Central memory CD8-positive, alpha-beta T cell (primary cell): ENCODE data around the gene CAV1.
A peak's percentile ranks its signal among the peaks of the same experiment; 100 is the strongest.
"Not testable (repeated sequence)": the region's sequence is repeated elsewhere in the genome, so short reads cannot be mapped to it uniquely, and the experiment has no call there.

Experiments
- ATAC-seq: fragments of 150-1000 bp; cut with Tn5 transposase; replicated peaks from 2 replicates; pipeline ENCODE4 v1.10.0; 2022; ENCODE audit warnings: mild to moderate bottlenecking, moderate FRiP score, moderate number of reproducible peaks; ENCODE audit not compliant: poor library complexity, severe bottlenecking; ENCODE audit errors: extremely low read depth
- DNase-seq, 2 donors: peaks; one replicate each; pipeline ENCODE4 v3.0.0; 2021; ENCODE audit warnings: low spot score in 2 of 2
- H3K27ac Mint-ChIP-seq: one replicate; pipeline ENCODE4 v1.8.0; 2022; ENCODE audit warnings: low read depth, mild to moderate bottlenecking, moderate library complexity, mixed read lengths
- H3K27me3 Mint-ChIP-seq: one replicate; pipeline ENCODE4 v1.8.0; 2022; ENCODE audit warnings: mixed read lengths
- H3K36me3 Mint-ChIP-seq: one replicate; pipeline ENCODE4 v1.8.0; 2022; ENCODE audit warnings: mild to moderate bottlenecking, moderate library complexity, mixed read lengths; ENCODE audit not compliant: insufficient read depth
- H3K4me1 Mint-ChIP-seq: one replicate; pipeline ENCODE4 v1.8.0; 2022; ENCODE audit warnings: mixed read lengths
- H3K4me3 Mint-ChIP-seq: one replicate; pipeline ENCODE4 v1.8.0; 2022; ENCODE audit warnings: mild to moderate bottlenecking, moderate library complexity, mixed read lengths
- H3K9me3 Mint-ChIP-seq: one replicate; pipeline ENCODE4 v1.8.0; 2022; ENCODE audit warnings: mixed read lengths

The CAV1 gene

DNA sequence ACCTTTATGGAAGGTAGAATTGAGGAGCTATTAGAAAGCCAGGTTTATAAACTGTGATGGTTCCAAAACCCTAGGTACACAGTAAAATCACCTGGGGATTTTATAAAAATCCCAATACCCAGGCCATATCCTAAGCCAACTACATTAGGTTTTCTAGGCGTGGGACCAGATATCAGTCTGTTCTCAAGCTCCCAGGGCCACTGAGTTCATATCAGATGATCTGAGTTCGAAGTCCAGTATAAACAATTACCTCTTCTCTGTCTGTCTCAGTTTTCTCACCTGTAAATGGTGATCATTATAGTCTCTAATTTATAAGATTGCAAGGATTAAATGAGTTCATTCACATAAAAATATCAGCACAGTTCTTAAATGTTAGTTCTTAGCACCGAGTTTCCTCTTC, 60.6 kb downstream of the CAV1 start:
- no peaks in the 10 kb centered on the region for H3K9me3 Mint-ChIP-seq
- H3K4me3 Mint-ChIP-seq = no peak overlapping the region
- H3K27ac Mint-ChIP-seq = no peak overlapping the region
- H3K27me3 Mint-ChIP-seq = no peaks in the 10 kb centered on the region
- peaks cover 18% of the 10 kb centered on the region for H3K4me1 Mint-ChIP-seq
- DNase-seq (no peak), ATAC-seq (no peak)
- H3K36me3 Mint-ChIP-seq = no peaks in the 10 kb centered on the region

GRCh38 chr7:116585967-116586366, 61.1 kb downstream of the CAV1 start:
- H3K36me3 Mint-ChIP-seq = no peaks in the 10 kb centered on the region
- no peak for ATAC-seq
- no peak overlapping the region for H3K27ac Mint-ChIP-seq

DNA sequence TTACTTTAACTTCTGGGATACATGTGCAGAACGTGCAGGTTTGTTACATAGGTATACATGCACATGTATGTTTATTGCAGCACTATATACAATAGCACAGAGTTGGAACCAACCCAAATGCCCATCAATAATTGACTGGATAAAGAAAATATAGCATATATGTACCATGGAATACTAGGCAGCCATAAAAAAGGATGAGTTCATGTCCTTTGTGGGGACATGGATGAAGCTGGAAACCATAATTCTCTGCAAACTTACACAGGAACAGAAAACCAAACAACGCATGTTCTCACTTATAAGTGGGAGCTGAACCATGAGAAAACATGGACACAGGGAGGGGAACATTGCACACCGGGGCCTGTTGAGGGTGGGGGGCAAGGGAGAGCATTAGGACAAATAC, 62.4 kb downstream of the CAV1 start:
- not testable (repeated sequence) for H3K36me3 Mint-ChIP-seq, ATAC-seq, H3K27ac Mint-ChIP-seq, H3K9me3 Mint-ChIP-seq, DNase-seq, H3K4me3 Mint-ChIP-seq
- H3K4me1 Mint-ChIP-seq = peaks cover 24% of the 10 kb centered on the region
- peaks cover 10% of the 10 kb centered on the region for H3K27me3 Mint-ChIP-seq

More at GRCh38 chr7:116585967-116586366, 61.1 kb downstream of the CAV1 start:
- Mint-ChIP-seq H3K4me1 (peaks cover 18% of the 10 kb centered on the region), H3K4me3 (no peak overlapping the region), H3K27me3 (no peaks in the 10 kb centered on the region), H3K9me3 (no peaks in the 10 kb centered on the region)
- no peak for DNase-seq

GRCh38 chr7:116588225-116588624, 63.4 kb downstream of the CAV1 start:
- no peak overlapping the region for H3K4me3 Mint-ChIP-seq
- peaks cover 21% of the 10 kb centered on the region for H3K4me1 Mint-ChIP-seq
- H3K36me3 Mint-ChIP-seq = no peaks in the 10 kb centered on the region
- peaks cover 21% of the 10 kb centered on the region for H3K27me3 Mint-ChIP-seq
- no peak overlapping the region for H3K27ac Mint-ChIP-seq
- no peaks in the 10 kb centered on the region for H3K9me3 Mint-ChIP-seq
- DNase-seq (no peak), ATAC-seq (no peak)

GRCh38 chr7:116588641-116589594, 64.1 kb downstream of the CAV1 start:
- H3K4me3 Mint-ChIP-seq = no peak overlapping the region
- H3K27ac Mint-ChIP-seq = no peak overlapping the region
- H3K9me3 Mint-ChIP-seq = no peaks in the 10 kb centered on the region
- H3K27me3 Mint-ChIP-seq = peaks cover 25% of the 10 kb centered on the region
- peaks cover 17% of the 10 kb centered on the region for H3K4me1 Mint-ChIP-seq
- ATAC-seq (no peak), DNase-seq (no peak)
- H3K36me3 Mint-ChIP-seq = no peaks in the 10 kb centered on the region

DNA sequence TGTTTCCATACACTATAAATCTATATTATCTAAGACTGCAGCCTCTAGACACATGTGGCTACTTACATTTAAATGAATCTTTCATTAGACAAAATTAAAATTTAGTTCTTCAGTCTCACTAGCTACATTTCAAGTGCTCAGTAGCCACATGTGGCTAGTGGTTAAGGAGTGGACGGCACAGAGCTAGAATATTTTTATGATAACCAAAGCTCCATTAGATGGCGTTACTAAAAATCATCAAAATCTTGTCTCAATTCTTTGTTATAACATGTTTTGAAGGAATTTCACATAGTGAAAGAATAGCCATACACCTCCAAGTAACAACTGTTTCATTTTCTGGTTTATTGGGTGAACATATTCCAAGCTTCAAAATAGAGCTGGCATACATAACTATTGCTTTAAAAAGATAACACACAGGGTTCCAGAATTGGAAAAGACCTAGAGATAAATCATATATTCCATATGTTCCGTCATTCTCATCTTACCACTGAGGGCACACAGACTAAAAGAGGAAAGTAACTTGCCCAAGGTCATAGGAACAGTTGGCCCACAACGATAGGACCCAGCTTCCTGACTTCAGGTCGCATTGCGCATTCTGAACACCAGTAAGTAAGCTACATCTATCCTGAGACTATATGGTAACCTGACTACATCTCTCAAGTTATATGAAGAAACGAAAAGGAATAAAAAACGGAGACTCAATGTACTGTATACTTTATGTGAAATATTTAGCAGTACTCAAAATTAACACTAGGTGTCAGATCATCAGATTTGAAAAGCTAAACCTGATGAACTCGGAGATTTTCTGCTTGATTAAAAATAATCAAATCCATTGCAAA, 66.6 kb downstream of the CAV1 start:
- Mint-ChIP-seq H3K27me3 (peaks cover 49% of the 10 kb centered on the region), H3K27ac (no peak overlapping the region), H3K9me3 (no peaks in the 10 kb centered on the region), H3K4me1 (peaks cover 17% of the 10 kb centered on the region), H3K4me3 (no peak overlapping the region), H3K36me3 (no peaks in the 10 kb centered on the region)
- ATAC-seq (no peak), DNase-seq (no peak)

GRCh38 chr7:116592041-116592355, 67.2 kb downstream of the CAV1 start:
- Mint-ChIP-seq H3K27ac (no peak overlapping the region), H3K27me3 (peaks cover 54% of the 10 kb centered on the region), H3K4me1 (peaks cover 17% of the 10 kb centered on the region), H3K36me3 (no peaks in the 10 kb centered on the region), H3K9me3 (no peaks in the 10 kb centered on the region), H3K4me3 (peak overlapping the region; percentile 28)
- DNase-seq (no peak), ATAC-seq (no peak)

GRCh38 chr7:116592445-116592844, 67.6 kb downstream of the CAV1 start:
- no peaks in the 10 kb centered on the region for H3K9me3 Mint-ChIP-seq
- H3K27me3 Mint-ChIP-seq = peaks cover 58% of the 10 kb centered on the region
- H3K27ac Mint-ChIP-seq = no peak overlapping the region
- peak overlapping the region; percentile 28 for H3K4me3 Mint-ChIP-seq
- DNase-seq = no peak
- ATAC-seq = no peak
- H3K4me1 Mint-ChIP-seq = peaks cover 17% of the 10 kb centered on the region
- no peaks in the 10 kb centered on the region for H3K36me3 Mint-ChIP-seq

- Mint-ChIP-seq H3K4me3 (no peak overlapping the region), H3K4me1 (peaks cover 14% of the 10 kb centered on the region), H3K36me3 (no peaks in the 10 kb centered on the region), H3K27ac (no peak overlapping the region), H3K9me3 (no peaks in the 10 kb centered on the region), H3K27me3 (peaks cover 67% of the 10 kb centered on the region)
- no peak for ATAC-seq
- no peak for DNase-seq
Measured at GRCh38 chr7:116593359-116594075, 68.7 kb downstream of the CAV1 start.

DNA sequence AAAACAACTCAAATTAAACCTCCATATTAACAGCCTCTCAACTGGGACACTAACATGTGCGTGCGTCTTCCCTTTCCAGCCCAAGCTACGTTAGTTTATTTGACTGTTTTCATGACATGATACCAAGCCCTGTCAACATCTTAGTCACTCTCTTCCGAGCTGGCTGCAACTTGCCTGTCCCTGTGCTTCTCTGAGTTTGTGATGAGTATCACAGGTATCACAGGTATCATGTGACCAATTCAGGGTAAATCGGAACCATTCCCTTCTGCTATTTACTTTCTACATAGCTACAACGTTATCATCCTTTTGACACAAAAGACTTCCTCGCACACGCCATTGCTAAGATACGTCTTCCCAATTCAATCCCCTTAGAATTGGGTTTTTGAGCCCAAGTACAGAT, 70.2 kb downstream of the CAV1 start:
- DNase-seq (no peak), ATAC-seq (no peak)
- Mint-ChIP-seq H3K4me1 (peaks cover 10% of the 10 kb centered on the region), H3K36me3 (no peaks in the 10 kb centered on the region), H3K9me3 (no peaks in the 10 kb centered on the region), H3K4me3 (no peak overlapping the region), H3K27me3 (peaks cover 67% of the 10 kb centered on the region), H3K27ac (no peak overlapping the region)

DNA sequence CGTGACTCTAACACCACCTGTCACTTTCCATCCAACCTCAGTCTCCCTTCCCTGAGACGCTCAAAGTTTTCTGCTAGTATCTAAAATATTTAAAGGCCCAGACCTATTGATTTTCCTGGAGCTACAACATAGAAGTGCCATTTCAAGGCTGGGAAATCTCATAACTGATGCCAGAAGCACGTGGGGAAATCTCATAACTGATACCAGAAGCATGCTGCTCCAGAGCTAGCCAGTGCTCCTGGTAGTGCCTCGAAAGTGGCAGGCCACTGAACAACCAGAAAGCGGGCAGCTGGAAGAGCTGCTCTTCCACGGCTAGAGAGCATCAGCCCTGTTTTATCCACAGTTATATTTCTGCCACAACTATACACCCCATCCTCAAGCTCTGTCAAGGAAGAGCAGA, 72.5 kb downstream of the CAV1 start:
- Mint-ChIP-seq H3K9me3 (no peaks in the 10 kb centered on the region), H3K27me3 (peaks cover 54% of the 10 kb centered on the region), H3K4me3 (no peak overlapping the region), H3K4me1 (peaks cover 12% of the 10 kb centered on the region), H3K36me3 (no peaks in the 10 kb centered on the region), H3K27ac (no peak overlapping the region)
- DNase-seq = no peak
- no peak for ATAC-seq

- no peak for DNase-seq
- H3K27ac Mint-ChIP-seq = no peak overlapping the region
- no peak for ATAC-seq
- no peaks in the 10 kb centered on the region for H3K9me3 Mint-ChIP-seq
- H3K4me1 Mint-ChIP-seq = peaks cover 9% of the 10 kb centered on the region
- H3K4me3 Mint-ChIP-seq = no peak overlapping the region
- no peaks in the 10 kb centered on the region for H3K36me3 Mint-ChIP-seq
- H3K27me3 Mint-ChIP-seq = peaks cover 45% of the 10 kb centered on the region
Measured at GRCh38 chr7:116598278-116598677, 73.4 kb downstream of the CAV1 start.
